Fibroblast of skin of back (primary cell): ENCODE measurements around the gene CDH4.

ENCODE experiments used
- DNase-seq: peaks from one replicate; pipeline ENCODE4 v3.0.0-alpha.2; 2013

Gene CDH4

GRCh38 chr20:61661583-61661982 lies 409.5 kb downstream of the CDH4 start:
- DNase-seq = no peak

DNA sequence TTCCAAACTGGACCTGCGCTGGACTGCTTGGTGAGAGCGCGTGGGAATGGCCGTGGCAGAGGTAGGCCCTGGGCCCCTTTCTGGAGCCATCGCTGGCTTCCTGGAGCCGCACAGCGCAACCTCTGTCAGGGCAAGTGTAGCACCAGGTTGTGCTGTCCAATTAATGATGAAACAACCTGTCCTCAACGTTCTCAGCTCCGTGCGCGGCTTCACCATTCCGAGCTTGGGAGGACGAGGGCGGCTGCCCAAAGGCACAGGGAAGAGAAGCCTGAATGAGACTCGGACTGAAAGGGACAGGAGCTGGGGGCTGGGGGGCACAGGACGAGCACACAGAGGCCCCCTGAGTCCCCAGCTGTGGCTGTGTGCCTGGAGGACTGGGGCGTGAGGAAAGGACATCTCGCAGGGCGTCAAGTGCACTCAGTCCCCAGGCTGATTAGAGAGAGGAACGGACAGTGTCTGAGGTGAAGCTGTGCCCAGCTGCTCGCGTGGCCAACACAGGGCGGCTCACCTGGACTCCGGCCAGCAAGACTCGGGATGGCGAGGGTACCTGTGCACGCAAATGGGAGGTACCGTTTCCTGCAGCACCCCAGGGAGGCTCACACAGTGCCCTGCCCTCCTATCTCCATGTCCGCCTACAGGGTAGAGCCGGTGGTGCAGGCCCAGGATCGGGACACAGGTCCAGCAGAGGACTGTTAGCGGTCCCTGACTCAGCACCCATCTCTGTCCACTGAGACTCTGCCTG lies 410.3 kb downstream of the CDH4 start:
- no peak for DNase-seq

GRCh38 chr20:61662968-61663331 lies 410.9 kb downstream of the CDH4 start:
- DNase-seq = no peak

DNA sequence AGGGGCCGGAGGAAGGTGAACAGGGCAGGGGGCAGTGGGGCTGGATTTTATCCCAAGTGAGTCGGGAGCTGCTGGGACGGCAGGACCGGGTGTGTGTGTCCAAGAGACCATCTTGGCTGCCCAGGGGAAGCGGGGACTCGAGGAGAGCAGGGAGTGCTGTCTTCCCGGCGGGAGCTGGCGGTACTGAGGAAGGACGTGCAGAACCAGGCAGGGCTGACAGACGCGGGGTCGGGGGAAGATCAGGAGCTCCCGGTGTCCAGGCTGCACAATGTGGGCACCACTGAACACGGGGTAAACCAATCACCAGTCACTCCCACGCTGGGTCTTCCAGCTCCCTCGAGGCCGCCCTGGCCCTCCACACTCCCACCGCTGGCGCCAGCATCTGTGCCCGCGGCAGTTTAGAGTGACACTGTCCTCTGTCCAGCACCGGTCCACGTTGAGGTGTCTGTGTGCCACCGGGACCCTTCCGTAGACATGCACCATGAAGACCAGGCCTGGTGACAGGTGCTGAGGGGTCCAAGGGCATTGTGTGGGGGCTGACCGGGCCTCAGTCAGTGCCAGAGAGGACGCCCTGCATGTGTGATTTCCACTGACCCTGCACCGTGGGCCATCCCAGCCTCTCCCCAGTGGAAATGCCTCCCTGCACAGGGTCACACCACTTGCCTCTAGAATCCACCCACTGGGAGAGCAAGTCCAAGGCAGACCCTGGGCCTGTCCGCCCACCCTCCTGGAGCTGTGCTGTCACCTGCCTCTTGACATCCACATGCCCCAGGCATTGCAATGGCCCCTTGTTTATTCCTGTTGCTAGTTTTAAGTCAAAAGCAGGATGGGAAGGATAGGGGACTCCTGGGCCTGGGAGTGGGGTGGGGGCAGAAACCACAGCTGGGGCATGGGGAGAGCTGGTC lies 411.7 kb downstream of the CDH4 start:
- no peak for DNase-seq

- no peak for DNase-seq
These were observed 412.7 kb downstream of the CDH4 start for GRCh38 chr20:61664556-61665320.

- no peak for DNase-seq
These were observed 413.7 kb downstream of the CDH4 start for GRCh38 chr20:61665528-61666470.

GRCh38 chr20:61666471-61666832 lies 414.4 kb downstream of the CDH4 start:
- no peak for DNase-seq

- no peak for DNase-seq
These were observed 415.2 kb downstream of the CDH4 start for GRCh38 chr20:61667056-61667792.

GRCh38 chr20:61668065-61668650 lies 416.1 kb downstream of the CDH4 start:
- no peak for DNase-seq

GRCh38 chr20:61668771-61669503 lies 416.9 kb downstream of the CDH4 start:
- DNase-seq = no peak

DNA sequence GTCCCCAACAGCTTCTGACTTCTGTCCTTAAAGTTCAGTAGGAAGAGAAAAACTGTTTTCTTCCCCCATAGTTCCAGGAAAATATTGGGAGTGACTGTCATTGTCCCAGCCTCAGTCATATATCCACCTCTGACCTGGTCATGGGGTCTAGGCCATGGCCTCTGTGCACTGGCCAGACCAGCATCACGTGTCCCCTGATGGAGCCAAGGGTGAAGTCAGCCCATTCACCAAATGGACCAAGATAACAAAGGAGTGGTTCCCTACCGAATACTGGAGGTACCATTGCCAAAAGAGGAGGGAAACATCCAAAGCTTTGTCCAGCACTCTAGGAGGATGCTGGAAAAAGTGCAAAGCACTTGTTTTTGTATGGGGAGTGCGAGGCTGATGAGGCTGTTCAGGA lies 418.2 kb downstream of the CDH4 start:
- DNase-seq = no peak

GRCh38 chr20:61671559-61671958 lies 419.5 kb downstream of the CDH4 start:
- DNase-seq = no peak

GRCh38 chr20:61673152-61673847 lies 421.2 kb downstream of the CDH4 start:
- no peak for DNase-seq

DNA sequence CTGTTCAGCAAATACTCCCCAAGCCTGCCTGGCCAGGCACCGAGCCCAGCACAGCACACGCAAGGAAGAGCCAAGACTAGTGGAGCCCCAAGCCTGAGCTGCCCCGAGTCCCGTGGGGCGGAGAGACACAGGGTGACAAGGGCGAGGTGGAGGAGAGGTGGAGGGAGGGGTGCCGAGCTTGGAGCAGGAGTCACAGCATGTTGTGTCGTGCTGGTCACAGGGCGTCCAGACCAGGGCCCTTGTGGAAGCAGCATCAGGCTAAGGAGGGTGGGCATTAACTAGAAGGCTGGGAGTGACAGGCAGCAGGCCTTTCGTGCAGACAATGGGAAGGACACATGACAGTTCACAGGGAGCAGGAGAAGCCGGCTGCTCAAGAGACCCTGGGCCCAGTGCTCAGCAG lies 422.1 kb downstream of the CDH4 start:
- no peak for DNase-seq

GRCh38 chr20:61674688-61675087 lies 422.6 kb downstream of the CDH4 start:
- no peak for DNase-seq

DNA sequence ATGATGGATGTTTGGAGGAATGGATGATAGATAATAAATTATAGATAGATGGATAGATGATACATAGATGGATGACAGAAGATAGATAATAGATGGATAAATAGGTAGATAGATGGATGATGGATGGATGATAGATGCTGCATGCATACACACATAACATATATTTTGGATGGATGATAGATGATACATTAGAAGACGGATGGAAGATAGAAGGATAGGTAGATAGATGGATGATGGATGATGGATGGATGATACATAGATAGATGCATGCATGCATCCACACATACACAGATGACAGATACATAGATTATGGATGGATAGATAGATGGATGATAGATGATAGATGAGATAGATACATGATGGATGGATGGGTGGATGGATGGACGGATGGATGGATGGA lies 425.9 kb downstream of the CDH4 start:
- no peak for DNase-seq

DNA sequence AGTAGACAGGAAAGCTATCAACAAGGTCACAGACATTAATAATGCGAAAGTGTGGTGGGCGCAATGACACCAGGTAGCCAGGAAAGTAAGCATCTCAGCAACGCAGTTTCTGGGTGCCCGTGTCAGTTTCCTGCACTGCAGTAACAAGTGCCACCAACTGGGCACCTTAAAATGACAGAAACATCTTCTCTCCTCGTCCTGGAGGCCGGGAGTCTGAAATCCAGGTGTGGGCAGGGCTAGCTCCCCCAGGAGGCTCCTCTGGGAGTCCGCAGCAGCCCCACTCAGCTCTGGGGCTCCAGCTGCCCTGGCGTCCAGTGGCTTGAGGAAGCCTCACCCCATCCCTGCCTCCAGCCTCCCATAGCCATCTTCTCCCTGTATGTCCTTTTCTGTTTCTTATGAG lies 426.4 kb downstream of the CDH4 start:
- DNase-seq = no peak

DNA sequence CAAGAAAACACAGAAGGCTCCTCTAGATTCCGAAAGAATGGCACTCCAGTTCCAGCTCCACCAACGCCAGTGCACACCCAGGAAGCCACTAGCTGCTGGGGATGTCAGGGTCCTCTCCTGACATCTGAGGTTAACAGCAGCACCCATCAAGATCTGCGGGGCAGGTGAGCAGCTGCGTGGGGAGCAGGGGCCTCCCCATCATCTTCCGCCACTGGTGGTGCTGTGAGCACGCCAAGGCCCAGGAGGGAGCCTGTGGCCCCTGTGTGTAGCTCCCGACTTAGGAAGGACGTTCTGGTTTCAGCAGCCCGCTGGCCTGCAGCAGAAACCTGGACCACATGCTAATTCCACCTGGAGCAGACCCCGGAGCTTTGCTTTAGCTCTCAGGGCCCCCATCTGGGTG lies 427.4 kb downstream of the CDH4 start:
- DNase-seq = no peak

DNA sequence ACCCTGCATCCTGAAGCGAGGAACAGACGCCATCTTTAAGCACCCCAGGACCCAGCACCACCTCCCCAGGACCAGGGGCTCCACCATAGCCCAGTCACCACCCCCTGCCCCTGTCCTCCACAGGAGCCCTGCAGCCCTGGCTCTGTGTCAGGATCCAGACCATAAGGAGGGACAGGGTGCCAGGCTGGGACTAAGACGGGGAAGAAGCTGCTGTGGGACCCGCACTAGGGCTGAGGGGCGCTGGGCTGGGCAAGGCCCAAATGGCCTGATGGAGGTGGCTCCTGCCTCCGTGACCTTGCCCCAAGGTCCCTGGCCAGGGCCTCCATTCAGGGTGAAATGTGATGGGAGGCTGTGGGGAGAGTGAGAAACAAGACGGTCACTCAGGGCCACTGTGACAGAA lies 428.0 kb downstream of the CDH4 start:
- no peak for DNase-seq
